A204.1 (cell line): Measurements from ENCODE around the gene BLMH.

ENCODE experiments used
- FAIRE-seq: peaks from 2 replicates; lab custom pipeline; 2012; peaks lifted over from hg19 to GRCh38; lab: Jason Lieb, UNC

BLMH gene, protein sequence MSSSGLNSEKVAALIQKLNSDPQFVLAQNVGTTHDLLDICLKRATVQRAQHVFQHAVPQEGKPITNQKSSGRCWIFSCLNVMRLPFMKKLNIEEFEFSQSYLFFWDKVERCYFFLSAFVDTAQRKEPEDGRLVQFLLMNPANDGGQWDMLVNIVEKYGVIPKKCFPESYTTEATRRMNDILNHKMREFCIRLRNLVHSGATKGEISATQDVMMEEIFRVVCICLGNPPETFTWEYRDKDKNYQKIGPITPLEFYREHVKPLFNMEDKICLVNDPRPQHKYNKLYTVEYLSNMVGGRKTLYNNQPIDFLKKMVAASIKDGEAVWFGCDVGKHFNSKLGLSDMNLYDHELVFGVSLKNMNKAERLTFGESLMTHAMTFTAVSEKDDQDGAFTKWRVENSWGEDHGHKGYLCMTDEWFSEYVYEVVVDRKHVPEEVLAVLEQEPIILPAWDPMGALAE

DNA sequence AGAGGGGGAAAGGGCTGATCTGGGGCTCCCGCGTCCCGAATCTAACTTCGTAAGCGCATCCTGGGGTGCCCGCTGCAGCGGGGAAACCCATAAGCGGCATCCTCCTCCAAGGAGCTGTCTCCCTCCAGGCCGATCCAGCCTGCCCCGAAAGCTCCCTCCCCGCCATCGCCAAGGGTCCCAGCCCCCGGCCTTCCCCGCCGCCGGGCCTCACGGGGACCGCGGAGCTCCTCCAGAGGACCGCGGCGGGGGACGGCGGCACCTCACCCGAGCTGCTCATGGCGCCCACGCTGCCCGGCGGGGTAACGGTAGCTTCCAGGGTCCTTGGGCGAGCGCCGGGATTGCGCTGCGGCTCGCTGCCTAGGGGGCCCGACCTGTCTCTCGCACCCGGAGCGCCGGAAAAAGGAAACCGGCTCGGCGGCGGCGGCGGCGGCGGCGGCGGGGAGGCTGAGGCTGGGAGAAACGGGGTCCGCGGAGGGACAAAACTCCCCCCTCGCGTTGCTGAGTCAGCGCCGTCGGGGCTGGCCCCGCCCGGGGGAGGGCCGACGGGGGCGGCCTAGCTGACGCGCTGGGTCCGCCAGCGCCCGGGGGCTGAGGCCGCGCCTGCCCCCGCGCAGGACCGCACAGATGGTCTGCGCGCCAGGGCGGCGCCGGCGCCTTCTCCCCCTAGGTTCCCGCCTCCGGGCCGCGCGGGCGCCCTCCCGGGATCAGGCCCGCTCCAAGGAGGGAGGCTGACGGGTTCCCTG lies at the start of gene BLMH:
TSS of gene BLMH (minus strand) at position 402 of the 743 bp plus-strand sequence. CDS start at position 277, 125 bp downstream.
- FAIRE-seq, result no peak

DNA sequence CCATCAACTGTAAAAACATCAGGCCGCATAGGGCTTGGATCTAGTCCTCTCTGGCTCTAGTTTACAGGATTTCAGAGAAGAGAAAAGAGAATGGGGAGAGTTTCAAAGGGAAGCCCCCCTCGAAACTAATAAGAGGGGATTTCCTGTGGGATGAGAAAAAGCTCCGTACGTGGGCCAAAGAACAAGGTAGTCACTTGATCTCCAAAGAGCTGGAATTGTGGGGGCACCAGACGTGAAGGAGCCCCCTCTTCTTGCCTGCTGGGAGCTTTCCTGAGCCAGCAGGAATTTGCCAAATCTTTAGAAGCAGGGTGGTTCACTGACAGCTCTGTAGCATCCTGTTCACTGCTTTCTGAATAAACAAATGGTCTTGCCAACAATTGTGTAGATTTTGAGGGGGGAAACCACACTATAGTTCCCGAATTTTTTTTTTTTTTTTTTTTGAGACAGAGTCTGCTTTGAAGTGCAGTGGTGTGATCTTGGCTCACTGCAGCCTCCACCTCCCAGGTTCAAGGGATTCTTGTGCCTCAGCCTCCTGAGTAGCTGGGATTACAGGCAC lies 49.1 kb upstream of the BLMH start:
- no peak for FAIRE-seq

DNA sequence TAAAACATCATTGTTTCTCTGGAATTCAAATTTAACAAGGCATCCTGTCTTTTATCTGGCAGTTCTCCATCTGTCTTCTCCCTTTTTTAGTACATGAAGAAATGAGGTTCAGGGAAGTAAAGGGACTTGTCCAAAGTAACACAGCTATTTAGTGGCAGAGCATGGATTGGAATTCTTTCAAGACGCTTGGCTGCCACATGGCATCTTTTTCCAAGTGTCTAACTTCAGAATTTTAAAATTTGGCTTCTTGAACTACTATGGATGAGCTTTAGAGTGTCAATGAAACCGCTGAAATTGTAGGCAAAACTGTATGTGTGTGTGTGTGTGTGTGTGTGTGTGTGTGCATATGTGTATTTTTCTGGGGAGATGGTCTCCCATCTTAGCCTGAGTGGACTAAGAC lies 47.3 kb upstream of the BLMH start:
- FAIRE-seq, result no peak

DNA sequence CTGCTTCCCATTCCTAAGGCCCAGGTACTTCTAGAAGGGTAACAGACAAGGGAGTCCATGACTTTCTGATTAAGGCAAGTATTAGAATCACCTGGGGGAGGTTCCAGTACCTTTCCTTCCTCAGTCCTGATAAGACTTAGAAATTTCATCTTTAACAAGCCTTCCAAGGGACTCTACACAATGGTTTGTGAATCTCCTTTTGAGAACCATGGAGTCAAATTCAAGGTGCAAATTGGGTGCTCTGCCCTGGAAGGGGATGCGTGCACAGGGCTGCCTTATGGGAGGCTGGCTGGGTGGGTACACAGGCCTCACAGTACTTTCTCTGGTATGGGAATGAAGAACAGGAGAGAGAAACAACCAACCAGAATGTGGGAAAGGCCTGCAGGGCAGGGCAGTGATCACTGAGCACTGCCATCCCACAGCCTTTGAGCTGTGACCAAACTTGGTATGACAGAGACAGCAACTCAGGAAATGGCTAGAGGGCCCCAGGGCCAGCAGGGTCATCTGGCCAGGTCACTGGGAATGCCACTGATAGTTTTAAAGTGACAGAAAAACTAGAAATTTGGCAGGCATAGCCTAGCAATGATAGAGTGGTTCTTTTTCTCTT lies 45.8 kb upstream of the BLMH start:
- FAIRE-seq, result no peak

DNA sequence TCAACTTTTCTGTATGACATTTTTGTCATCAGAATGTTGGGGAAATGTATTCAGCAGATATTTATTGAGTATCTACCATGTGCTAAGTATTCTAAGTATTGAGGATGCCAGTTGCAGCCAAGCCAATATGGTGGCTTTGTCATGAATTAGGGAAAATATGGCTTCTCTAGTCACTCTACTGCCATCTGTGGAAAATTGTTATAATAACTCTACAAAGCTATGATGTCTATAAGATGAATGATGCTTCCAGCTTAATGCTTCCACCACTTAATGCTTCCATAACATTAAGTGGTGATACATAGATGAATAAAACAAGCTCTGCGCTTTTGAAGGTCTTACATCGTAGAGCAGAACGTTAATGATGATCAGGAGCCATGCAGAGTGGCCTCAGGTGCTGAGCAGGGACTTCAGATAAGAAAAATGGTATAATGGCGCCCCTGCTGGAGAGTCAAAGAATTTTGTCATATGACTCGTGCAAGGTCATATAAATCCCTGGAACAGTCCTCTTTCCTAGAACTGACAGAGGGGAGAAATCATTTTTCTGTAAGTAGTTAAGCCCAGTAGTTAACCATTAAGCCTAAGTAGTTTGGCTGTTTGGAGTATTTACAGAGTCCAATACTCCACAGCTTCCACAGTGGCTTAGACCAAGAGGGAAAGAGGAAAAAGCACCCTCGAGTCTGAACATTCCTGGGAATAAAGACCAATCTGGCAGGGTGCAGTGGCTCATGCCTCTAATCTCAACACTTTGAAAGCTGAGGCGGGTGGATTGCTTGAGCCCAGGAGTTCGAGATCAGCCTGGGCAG lies 44.8 kb upstream of the BLMH start:
- FAIRE-seq, result no peak

DNA sequence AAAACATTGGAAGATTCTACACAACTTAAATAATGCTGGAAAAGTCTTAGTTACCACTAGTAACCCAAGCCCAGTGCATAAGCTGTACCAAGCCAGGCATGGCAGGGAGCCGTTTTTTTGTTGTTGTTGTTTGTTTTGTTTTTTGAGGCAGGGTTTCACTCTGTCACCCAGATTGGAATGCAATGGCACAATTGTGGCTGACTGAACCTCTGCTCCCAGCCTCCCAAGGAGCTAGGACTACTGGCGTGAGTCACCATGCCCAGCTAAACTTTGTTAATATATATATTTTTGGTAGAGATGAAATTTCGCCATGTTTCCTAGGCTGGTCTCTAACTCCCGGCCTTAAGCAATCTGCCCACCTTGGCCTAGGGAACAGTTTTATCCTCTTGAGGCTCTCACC lies 42.7 kb upstream of the BLMH start:
- FAIRE-seq, result no peak

DNA sequence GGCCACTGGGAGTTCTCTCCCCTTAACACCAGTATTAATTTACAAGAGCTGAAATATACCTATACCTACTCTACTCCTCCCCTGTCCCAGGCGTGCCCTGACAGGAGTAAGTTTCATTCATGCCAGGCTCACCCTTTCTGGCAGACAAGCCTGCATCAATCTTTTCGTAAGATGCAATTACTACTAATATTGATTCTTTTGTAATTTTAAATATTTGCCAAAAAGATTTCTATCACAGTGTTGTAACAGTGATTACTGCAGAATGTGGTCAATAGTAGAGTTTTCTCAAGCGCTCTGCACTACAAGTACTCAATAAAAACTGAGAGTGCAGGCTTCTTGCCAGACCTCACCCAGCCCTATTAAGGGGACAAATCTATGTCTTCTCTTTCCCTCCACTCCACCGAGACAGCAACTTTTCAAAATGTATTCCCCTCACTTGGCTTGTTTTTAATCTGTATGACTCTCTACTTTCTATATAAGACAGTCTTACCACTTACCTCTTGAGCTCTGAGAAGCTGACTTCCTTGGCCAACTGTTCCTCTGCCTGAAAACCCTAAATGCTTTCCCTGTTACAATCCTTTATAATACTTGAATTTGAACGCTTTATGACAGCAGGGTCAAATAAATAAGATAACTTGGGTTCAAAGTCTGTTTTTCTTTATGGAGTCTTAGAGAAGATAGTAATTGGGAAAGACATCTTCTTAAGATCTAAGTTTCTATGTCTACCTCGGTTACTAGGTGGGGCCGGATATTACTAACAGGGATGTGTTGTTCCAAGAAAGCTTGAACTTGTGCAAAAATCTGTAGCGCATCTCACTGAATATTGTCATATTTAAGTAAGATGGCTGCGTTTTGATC lies 42.0 kb upstream of the BLMH start, which contains the start of gene TMIGD1:
TSS of gene TMIGD1 (minus strand) at position 555 of the 858 bp plus-strand sequence. CDS start 1,924 bp downstream, outside the sequence.
- no peak for FAIRE-seq

DNA sequence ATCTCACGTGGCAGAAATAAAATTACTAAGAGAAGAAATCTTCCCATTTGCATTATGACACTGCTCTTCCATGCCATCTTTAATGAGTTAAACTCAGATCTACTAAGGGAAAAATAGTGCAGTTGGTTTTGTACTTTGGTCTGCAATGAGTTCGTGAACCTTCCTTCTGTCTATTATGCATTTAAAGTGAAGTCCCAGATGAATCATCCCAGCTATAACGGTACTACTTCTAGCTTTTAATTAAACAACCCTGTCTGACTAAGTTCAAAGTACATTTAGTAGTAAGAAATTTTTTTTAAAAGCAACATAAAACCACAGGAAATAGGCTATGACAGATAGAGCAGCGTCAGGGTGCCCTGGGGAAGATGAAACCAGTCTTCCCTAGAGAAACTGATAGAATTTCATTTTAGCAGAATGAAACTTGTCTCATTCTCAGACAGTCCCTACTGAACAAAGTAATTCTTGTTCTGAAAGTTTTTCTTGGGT lies 40.4 kb upstream of the BLMH start:
- FAIRE-seq, result no peak

DNA sequence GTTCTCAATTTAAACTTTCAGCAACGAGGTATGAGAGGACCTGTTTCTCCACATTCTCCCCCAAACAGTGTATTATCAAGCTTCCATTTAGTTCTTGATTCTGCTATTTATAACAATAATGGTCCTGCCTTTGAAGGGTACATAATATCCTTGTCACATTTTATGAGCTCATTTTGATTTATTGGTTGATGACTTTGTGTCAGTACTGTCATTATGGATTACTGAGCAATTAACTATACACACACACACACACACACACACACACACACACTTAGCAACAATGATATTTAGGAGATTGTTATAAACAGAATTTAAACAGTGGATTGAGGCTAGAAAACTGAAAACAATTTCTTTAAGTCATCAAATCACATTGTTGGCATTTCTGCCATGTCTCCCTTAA lies 35.1 kb upstream of the BLMH start:
- no peak for FAIRE-seq

DNA sequence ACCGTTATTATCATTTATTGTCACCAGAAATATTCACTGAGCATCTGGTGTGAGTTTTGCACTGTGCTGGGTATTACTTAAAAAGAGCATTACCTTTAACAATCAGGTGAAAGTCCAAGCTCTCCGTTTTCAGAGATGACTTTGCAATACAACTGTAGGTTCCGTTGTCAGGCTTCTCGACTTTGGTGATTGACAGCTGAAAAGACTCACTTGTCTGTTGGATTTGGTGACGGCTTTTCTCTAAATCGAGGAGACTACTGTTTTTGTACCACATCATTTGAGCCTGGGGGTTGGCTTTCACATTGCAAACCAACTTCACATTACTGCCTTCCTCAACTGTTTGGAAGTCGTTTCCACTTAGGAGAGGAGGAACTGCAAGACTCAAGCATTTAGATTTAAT lies 33.0 kb upstream of the BLMH start:
- no peak for FAIRE-seq

DNA sequence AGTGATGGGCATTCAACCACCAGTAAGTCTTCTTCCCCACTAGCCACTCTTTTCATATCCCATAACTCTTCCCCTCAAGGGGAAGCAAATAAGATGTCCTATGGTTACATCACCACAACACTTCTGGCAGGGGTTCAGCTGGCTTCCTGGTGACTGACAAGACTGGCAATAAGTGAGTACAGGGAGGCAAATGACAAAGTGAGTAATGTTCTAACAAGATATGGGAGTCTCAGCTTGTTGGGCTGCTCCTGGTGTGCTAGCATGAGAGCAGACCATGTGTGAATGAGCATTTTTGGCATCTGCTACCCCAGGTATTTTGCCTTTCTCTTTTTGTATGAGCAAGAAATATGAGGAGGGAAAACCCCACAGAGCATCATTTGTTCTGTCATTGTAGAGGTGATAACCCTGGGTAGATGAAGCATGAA lies 32.2 kb upstream of the BLMH start:
- FAIRE-seq, result no peak

DNA sequence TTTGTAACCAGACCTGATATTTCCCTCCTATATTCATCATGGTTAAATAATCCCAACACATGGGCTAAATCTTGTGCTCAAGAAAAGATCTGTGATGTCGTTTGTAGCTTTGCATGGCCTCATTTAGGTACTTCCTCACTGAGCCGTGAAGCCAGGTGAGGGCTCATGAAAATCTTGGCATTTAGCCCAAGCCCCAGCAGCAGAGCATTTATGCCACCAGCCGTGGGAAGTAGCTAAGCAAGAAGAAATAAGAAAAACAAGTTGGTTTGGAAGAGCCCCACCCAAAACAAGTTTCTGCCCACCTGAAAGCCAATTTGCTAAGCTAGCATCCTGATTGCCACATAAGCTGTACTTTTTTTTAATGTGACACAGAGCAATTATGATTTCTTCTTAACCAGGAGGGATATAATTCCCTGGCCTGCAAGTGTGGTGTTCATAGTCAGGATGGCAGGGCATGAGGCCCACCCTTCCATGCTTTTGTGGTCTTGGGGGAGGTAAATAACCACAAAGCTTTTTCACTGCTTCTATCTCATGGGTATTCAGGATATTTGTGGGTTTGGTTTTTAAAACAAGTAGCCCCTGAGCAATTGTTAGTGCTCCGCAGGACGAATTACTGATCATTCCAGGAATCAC lies 31.6 kb upstream of the BLMH start:
- no peak for FAIRE-seq

DNA sequence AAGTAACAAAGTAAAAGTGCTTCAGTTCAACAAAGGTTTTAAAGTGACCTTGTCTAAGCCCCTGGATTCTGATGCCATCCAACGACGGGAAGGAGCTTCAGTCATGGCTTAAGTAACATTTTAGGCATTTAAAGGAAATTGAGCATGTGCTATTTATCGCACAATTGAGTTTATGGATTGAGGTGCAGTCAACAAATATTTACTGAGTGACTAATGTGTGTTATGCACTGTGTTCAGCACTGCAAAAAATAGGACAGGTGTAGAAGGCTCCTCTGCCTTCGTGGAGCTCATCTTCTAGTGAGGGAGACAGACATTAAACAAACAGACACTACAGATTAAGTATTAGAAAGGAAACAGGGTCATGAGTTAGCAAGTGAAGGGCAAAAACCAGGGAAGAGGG lies 29.6 kb upstream of the BLMH start:
- FAIRE-seq, result no peak

DNA sequence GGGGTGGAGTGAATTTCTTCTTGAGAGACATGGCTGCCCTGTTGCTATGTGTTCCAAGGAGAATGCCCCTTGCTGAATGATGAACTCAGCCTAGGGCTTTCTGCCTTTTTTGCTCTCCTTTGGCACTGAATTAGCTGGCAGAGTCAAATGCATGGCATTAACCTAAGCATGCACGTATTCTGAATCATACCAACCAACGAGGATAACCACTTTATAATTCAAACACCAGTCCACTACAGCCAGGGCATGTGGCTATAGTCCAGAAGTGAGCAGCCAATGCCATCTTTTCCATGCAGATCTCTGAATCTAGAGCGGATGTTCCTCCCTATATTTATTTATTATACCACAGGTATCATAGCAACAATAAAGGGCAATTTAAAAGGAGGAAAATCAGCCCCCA lies 26.4 kb upstream of the BLMH start:
- FAIRE-seq, result no peak

DNA sequence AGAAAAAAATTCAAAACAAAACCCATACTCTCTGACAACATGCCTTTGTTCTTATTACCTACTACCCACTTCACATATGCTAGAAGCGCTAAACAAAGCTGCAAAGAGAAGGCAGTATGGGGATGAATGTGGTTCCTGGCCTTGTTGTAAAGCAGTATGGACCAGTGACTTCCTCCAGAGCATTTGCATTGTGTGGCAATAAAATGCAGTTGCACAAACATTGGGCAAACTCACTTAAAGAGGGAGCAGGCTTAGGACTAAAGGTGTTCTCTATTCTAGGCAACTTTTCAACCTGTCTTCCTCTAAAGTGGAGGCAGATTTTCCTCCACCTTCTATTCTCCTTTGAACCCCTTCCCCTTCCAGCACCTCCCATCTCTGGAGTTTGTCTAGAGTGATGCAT lies 25.0 kb upstream of the BLMH start:
- FAIRE-seq, result no peak

DNA sequence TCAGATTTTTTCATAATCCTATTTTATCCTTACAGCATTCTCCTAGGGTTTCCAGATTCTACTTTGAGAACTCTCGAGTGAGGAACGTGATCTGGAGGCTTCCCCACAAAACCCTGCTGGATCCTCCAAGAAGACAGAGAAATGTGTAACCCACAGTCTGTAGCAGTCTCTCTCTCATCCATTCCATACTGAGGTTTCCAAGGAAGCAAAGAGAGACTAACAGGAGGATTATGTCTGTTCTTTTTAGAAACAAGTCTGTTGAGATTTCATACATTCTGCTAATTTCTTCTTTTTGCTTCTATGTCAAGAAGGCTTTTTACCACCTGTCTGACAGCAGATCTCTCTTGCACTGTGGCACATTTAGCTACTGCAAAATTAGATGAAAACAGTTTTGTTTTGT lies 23.4 kb upstream of the BLMH start:
- FAIRE-seq, result no peak

DNA sequence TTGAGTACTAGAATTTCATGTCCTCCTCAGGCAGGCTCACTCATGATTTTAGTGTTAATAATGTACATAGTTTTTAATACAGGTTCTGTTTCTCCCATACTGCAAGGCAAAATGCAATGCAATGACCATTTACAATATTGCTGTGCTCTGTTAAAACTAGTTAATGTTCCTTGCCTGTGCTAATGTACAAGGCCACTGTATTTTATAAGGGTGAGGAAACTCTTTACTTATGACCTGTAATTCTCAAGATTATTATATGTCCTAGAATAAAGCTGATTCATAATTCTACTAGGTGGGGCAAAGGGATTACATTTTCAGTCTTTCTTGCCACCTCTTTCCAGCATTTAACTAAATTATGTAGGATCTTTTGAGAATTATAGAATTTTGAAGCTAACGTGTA lies 22.7 kb upstream of the BLMH start:
- no peak for FAIRE-seq

DNA sequence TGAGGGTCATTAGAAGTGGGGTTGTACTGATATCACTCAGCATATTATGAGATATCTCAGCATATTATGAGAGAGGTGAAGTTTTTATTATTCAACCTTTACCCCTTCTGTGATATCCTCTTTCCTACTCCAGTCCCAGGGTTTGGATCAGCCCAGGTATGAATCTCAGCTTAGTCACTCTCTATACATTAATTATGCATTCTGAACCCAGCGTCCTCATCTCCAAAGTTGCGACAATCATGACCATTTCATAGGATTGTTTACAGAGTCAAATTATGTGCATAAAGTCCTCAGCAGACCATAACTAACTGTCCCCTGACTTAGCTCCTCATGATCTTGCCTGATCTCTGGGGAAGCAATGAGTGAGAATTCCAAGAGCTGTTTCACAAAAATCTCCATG lies 20.5 kb upstream of the BLMH start:
- no peak for FAIRE-seq

DNA sequence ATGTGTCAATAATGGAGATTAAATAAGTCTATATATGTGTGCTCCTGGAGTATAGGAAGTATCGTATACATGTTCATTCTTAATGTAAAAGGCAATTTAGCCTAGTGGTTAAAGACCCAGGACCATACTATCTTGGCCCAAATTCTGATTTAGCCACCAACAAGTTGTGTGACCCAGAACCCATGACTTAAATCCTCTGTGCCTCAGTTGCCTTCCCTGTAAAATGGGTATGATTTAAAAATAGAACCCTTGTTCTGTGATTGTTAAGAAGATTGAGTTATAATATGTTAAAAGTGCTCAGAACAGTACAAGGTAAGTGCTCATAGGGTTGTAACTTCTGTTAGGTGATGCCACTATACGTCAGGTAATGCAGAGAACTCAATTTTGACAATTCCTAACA lies 18.8 kb upstream of the BLMH start:
- no peak for FAIRE-seq

DNA sequence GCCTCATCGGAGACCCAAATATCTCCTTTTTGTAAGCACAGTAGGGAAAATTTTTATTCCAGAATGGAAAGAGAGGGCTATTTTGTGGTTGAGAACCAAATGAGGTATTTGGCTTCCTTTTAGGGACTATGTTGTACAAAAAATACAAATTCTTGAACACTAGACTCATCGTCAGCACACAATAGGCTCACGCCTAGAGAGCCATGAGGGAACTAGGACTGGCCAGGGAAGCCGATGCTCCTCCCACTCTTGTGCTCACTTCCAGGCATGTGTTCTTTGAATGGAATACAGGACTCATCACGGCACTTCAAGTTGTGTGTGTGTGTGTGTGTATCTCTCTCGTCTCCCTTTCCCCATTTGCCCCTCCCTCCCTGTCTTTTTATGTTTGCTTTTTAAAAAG lies 17.8 kb upstream of the BLMH start:
- no peak for FAIRE-seq
